Coronary artery (tissue), 2 donors: ENCODE results near the gene IFNAR2.

ENCODE experiments used
- DNase-seq: peaks from one replicate; pipeline ENCODE4 v3.0.0-alpha.2; 2017; ENCODE audit warnings: low spot score
- H3K27ac ChIP-seq, 2 donors: fragments of 200-600 bp; sonication (generic); one replicate each; pipeline ENCODE4 v1.5.1; 2016 to 2019
- H3K4me3 ChIP-seq: fragments of 200-600 bp; sonication (generic); 2 replicates; pipeline ENCODE4 v1.5.1; 2016; ENCODE audit warnings: mild to moderate bottlenecking, moderate library complexity
- TF ChIP-seq, protein P1 (sequence below): fragments of 200-600 bp; sonication (generic); IDR thresholded peaks from one replicate; pipeline ENCODE4 v1.5.1; 2019; ENCODE audit warnings: antibody characterized with exemption

Gene IFNAR2

DNA sequence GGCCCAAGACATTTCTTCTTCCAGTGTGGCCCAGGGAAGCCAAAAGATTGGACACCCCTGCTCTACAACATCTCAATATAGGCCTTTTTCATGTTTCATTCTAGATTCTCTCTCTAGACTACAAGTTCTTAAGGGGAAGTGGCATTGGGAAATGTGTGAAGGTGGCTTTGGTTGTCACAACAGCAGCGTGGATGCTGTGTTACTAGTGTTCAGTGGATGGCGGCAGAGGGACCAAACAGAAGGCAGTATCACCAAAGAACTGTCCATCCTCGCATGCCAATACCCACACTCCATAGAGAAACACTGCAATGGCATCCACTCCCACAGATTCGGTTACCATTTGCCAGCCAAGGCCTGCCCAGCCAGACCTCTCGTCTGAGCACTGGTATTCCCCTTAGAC lies 24.3 kb upstream of the IFNAR2 start:
- TF ChIP-seq, protein P1, sequence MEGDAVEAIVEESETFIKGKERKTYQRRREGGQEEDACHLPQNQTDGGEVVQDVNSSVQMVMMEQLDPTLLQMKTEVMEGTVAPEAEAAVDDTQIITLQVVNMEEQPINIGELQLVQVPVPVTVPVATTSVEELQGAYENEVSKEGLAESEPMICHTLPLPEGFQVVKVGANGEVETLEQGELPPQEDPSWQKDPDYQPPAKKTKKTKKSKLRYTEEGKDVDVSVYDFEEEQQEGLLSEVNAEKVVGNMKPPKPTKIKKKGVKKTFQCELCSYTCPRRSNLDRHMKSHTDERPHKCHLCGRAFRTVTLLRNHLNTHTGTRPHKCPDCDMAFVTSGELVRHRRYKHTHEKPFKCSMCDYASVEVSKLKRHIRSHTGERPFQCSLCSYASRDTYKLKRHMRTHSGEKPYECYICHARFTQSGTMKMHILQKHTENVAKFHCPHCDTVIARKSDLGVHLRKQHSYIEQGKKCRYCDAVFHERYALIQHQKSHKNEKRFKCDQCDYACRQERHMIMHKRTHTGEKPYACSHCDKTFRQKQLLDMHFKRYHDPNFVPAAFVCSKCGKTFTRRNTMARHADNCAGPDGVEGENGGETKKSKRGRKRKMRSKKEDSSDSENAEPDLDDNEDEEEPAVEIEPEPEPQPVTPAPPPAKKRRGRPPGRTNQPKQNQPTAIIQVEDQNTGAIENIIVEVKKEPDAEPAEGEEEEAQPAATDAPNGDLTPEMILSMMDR, result no peak
- peak overlapping the region in 1 of 2 donors; percentile 28 for H3K27ac ChIP-seq
- no peak overlapping the region for H3K4me3 ChIP-seq
- no peak for DNase-seq

DNA sequence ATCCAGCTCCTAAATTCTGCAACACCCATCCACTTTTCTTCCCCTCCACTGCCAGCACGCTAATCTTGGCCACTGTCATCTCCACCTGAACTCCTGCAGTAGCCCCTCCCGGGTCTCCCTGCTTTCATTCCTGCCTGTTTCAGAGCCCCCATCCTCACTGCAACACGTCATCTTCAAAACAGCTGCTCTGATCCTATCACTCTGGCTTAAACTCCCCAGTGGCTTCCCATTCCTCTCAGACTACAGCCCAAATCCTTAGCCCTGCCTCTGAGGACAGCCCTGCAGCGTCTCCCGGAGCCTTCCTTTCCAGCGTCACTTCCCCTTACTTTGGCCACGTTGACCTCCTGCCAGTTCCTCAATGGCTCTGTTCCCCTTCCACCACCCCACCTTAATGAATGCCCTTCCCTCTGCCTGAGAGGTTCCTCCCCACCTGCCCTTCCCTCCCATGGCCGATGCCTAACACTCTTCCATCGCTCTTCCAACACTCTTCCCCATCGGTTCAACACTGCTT lies 22.9 kb upstream of the IFNAR2 start:
- TF ChIP-seq, protein P1, result no peak
- Histone ChIP-seq H3K27ac (no peak overlapping the region), H3K4me3 (no peak overlapping the region)
- no peak for DNase-seq

DNA sequence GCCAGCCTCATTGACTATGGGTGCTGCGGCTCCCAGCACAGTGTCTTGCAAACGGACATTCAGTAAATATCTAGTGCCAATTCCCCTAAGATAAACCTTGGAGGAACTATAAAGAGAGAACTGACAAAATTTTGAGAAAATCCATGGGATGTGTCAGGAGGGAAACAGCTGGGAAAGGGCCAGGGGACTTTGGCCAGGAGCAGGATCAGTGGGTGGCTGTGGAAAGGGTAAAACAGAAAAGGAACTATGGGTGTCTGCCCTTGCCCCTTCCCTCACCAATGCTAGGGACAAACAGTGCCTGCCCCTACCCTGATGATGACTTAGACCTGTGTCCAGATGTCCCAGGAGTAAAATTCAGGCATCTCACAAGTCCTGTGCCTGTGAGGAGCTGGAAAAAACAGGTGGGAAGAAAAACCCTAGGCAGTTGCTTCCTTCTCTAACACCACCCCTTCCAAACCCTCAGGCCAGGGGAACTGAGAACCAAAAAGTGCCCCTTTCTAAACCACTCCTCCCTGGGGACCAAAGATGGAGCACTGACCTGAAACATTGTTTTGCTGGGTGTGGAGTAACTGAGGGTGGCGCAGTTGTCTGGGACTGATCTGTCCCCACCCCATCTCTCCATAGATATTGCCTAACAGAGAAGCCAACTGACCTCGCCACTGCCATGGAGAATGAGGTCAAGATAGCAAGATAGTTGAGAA lies 22.1 kb upstream of the IFNAR2 start:
- TF ChIP-seq, protein P1, result no peak
- no peak overlapping the region for H3K4me3 ChIP-seq
- no peak for DNase-seq
- no peak overlapping the region for H3K27ac ChIP-seq

DNA sequence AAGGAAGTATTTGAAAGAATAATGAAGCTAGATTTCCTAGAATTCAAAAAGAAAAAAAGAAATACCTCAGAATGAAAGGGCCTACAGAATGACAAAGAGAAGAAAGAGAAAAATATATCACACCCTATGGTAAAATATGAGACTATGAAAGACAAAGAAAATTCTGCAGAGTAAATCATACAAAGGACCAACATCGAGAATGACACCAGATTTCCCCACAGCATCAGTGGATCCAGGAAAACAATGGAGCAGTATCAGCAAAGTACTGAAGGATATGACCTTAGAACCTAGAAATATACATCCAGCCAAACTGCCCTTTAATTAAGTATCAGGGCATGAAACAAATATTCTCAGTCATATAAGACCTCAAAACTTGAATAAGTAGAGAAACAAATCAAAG lies 21.2 kb upstream of the IFNAR2 start:
- no peak for DNase-seq
- no peak overlapping the region for H3K4me3 ChIP-seq
- TF ChIP-seq, protein P1, result no peak
- H3K27ac ChIP-seq, result no peak overlapping the region

DNA sequence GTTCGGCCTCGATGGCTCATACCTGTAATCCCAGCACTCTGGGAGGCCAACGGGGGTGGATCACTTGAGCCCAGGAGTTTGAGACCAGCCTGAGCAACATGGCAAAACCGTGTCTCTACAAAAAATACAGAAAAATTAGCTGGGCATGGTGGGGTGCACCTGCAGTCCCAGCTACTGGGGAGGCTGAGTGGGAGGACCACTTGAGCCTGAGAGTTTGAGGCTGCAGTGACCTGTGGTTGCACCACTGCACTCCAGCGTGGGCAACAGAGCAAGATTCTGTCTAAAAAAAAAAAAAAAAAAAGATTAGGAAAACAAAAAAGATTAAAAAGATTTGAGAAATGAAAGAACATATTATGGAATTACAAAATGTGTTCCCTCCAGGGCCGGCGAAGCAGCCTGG lies 18.4 kb upstream of the IFNAR2 start:
- Histone ChIP-seq H3K27ac (no peak overlapping the region), H3K4me3 (no peak overlapping the region)
- no peak for DNase-seq
- TF ChIP-seq, protein P1, result no peak

DNA sequence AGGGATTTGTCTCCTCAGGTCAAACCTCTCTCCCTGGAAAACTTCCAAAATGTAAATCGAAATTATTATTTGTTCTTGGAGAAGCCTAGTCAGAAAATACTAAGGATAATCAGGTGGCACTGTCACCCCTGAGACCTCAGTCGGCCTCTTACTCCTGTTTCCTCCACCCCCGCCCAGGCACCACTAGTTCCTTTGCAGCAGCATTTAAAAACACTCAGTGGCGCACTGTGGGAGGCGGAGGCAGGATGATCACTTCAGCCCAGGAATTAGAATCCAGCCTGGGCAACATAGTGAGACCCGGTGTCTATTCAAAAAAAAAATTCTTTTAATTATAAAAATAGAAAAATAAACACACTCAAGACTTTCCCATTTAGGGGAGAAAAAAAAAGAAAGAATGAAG lies 18.0 kb upstream of the IFNAR2 start:
- DNase-seq, result no peak
- no peak overlapping the region for H3K27ac ChIP-seq
- TF ChIP-seq, protein P1, result no peak
- H3K4me3 ChIP-seq, result no peak overlapping the region

DNA sequence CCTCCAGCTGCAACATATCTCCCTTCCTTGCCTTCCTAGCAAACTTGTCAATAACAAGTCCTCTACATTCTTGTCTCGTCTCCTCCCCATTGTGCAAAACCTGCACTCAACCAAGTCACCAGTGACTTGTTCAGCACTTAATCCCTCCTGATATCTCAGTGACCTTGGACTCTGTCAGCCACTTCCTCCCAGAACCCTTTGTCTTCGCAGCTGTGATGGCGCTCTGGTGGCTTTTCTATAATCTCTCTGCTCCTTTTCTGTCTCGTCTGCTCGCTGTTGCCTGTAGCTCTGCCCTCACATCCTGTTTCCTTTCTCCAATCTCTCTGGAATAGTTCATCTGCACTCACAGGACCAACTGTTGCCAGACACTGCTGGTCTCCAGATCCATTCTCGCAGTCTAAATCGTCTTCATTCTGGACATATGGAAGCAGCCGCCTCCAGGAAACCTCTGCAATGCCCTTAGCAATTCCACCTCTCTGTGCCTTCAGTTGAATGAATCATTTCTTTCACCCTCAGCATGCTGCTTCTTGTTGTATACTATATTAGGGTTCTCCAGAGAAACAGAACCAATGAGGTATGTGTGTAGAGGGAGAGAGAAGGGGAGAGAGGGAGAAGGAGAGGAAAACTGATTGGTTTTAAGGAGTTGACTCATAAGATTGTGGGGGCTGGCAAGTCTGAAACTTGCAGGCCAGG lies 17.4 kb upstream of the IFNAR2 start:
- DNase-seq, result no peak
- TF ChIP-seq, protein P1, result no peak

More for the DNA sequence above, 17.4 kb upstream of the IFNAR2 start:
- Histone ChIP-seq H3K27ac (no peak overlapping the region), H3K4me3 (no peak overlapping the region)
